HEK293 (cell line): Measurements from ENCODE around the gene VEPH1.

Source experiments
- CTCF ChIA-PET: fragments of 350-600 bp; formaldehyde crosslinking; extraction: SDS; loops from one replicate; lab custom pipeline; 2021; ENCODE audit warnings: antibody characterized with exemption; lab: Yijun Ruan, JAX
- POLR2A ChIA-PET: fragments of 300-600 bp; formaldehyde crosslinking; extraction: SDS; loops from one replicate; lab custom pipeline; 2020; ENCODE audit warnings: antibody characterized with exemption, inconsistent platforms; lab: Yijun Ruan, JAX
- H3K27ac ChIP-seq: fragments of 200-500 bp; sonication (Bioruptor generic); 2 replicates; pipeline ENCODE4 v1.5.1; 2014; ENCODE audit warnings: low read depth, low read length, control low read depth, inconsistent platforms; ENCODE audit errors: extremely low read depth
- H3K36me3 ChIP-seq, 2 experiments: fragments of 200-500 bp in 1 of 2; sonication (Bioruptor generic) in 1 of 2; 1 replicate in 1 of 2; 2 replicates in 1 of 2; pipeline ENCODE4 v1.5.1; 2014 to 2017; ENCODE audit warnings: inconsistent platforms in 2 of 2, low read length in 2 of 2; ENCODE audit not compliant: control insufficient read depth in 2 of 2, insufficient read depth in 1 of 2
- H3K4me1 ChIP-seq: fragments of 200-500 bp; sonication (Bioruptor generic); 2 replicates; pipeline ENCODE4 v1.5.1; 2014; ENCODE audit warnings: mild to moderate bottlenecking, low read length, inconsistent platforms; ENCODE audit not compliant: control insufficient read depth, insufficient read depth
- H3K4me3 ChIP-seq: 2 replicates; pipeline ENCODE4 v1.5.1; 2011; ENCODE audit warnings: low read depth, mild to moderate bottlenecking, control low read depth, low read length, moderate library complexity
- H3K9me3 ChIP-seq: fragments of 200-500 bp; sonication (Bioruptor generic); 2 replicates; pipeline ENCODE4 v1.5.1; 2014; ENCODE audit warnings: low read depth, low read length, inconsistent platforms; ENCODE audit not compliant: control insufficient read depth, insufficient read depth
- EGR2 ChIP-seq: fragments of 450-650 bp; formaldehyde crosslinking; IDR thresholded peaks from 2 replicates; pipeline ENCODE4 v1.5.1; 2016; ENCODE audit warnings: low read depth, missing biosample characterization, missing genetic modification characterization
- INSM2 ChIP-seq: fragments of 450-650 bp; formaldehyde crosslinking; IDR thresholded peaks from 2 replicates; pipeline ENCODE4 v1.5.1; 2016; ENCODE audit warnings: missing biosample characterization, missing genetic modification characterization
- MYNN ChIP-seq: fragments of 450-650 bp; formaldehyde crosslinking; IDR thresholded peaks from 2 replicates; pipeline ENCODE4 v1.5.1; 2016; ENCODE audit warnings: missing biosample characterization, missing genetic modification characterization, borderline replicate concordance
- OSR2 ChIP-seq: fragments of 450-650 bp; formaldehyde crosslinking; IDR thresholded peaks from 2 replicates; pipeline ENCODE4 v1.5.1; 2016; ENCODE audit warnings: missing biosample characterization, missing genetic modification characterization
- SETDB1 ChIP-seq: IDR thresholded peaks from one replicate; pipeline ENCODE4 v1.6.1; 2017; ENCODE audit warnings: mild to moderate bottlenecking, low read length, moderate library complexity, mixed read lengths; ENCODE audit not compliant: insufficient read length
- ZBTB48 ChIP-seq: fragments of 450-650 bp; formaldehyde crosslinking; IDR thresholded peaks from 2 replicates; pipeline ENCODE4 v1.5.1; 2016; ENCODE audit warnings: missing biosample characterization, missing genetic modification characterization
- ZNF112 ChIP-seq: fragments of 450-650 bp; formaldehyde crosslinking; IDR thresholded peaks from 2 replicates; pipeline ENCODE4 v1.5.0; 2017; ENCODE audit warnings: missing biosample characterization, missing genetic modification characterization
- ZNF140 ChIP-seq: fragments of 450-650 bp; formaldehyde crosslinking; IDR thresholded peaks from 2 replicates; pipeline ENCODE4 v1.5.1; 2016; ENCODE audit warnings: missing biosample characterization, missing genetic modification characterization
- ZNF157 ChIP-seq: fragments of 450-650 bp; formaldehyde crosslinking; IDR thresholded peaks from 2 replicates; pipeline ENCODE4 v1.5.1; 2016; ENCODE audit warnings: missing biosample characterization, missing genetic modification characterization
- ZNF175 ChIP-seq: fragments of 450-650 bp; formaldehyde crosslinking; IDR thresholded peaks from 2 replicates; pipeline ENCODE4 v1.5.1; 2016; ENCODE audit warnings: missing biosample characterization, missing genetic modification characterization
- ZNF214 ChIP-seq: fragments of 450-650 bp; formaldehyde crosslinking; IDR thresholded peaks from 2 replicates; pipeline ENCODE4 v1.5.1; 2017; ENCODE audit warnings: missing biosample characterization, mild to moderate bottlenecking, missing genetic modification characterization, borderline replicate concordance
- ZNF37A ChIP-seq: fragments of 450-650 bp; IDR thresholded peaks from 2 replicates; pipeline ENCODE4 v1.5.1; 2018; ENCODE audit warnings: missing biosample characterization, missing genetic modification characterization
- ZNF394 ChIP-seq: fragments of 450-650 bp; formaldehyde crosslinking; IDR thresholded peaks from 2 replicates; pipeline ENCODE4 v1.5.1; 2016; ENCODE audit warnings: missing biosample characterization, missing genetic modification characterization, mild to moderate bottlenecking, moderate library complexity, borderline replicate concordance
- ZNF580 ChIP-seq: fragments of 450-650 bp; formaldehyde crosslinking; IDR thresholded peaks from 2 replicates; pipeline ENCODE4 v1.5.1; 2016; ENCODE audit warnings: missing biosample characterization, missing genetic modification characterization
- ZNF596 ChIP-seq: fragments of 450-650 bp; IDR thresholded peaks from 2 replicates; pipeline ENCODE4 v1.5.0; 2018; ENCODE audit warnings: missing biosample characterization, mild to moderate bottlenecking, missing genetic modification characterization, moderate library complexity
- ZNF791 ChIP-seq: fragments of 450-650 bp; formaldehyde crosslinking; IDR thresholded peaks from 2 replicates; pipeline ENCODE4 v1.5.1; 2016; ENCODE audit warnings: missing biosample characterization, missing genetic modification characterization
- TF ChIP-seq, protein P1 (sequence below): sonication (generic); formaldehyde crosslinking; IDR thresholded peaks from 2 replicates; pipeline ENCODE4 v1.8.1; 2022; ENCODE audit warnings: mild to moderate bottlenecking, moderate library complexity, missing genetic modification reagents
- TF ChIP-seq, protein P2 (sequence below): fragments of 450-650 bp; formaldehyde crosslinking; IDR thresholded peaks from 2 replicates; pipeline ENCODE4 v1.5.1; 2016; ENCODE audit warnings: missing biosample characterization, missing genetic modification characterization
- TF ChIP-seq, protein P3 (sequence below): fragments of 450-650 bp; formaldehyde crosslinking; IDR thresholded peaks from 2 replicates; pipeline ENCODE4 v1.5.1; 2017; ENCODE audit warnings: missing biosample characterization, missing genetic modification characterization

Gene VEPH1

GRCh38 chr3:157301755-157302154 is 201.5 kb downstream of the VEPH1 start:
- ChIA-PET CTCF (no interaction called here), POLR2A (no interaction called here)
- no peaks in the 10 kb centered on the region for H3K36me3 ChIP-seq

DNA sequence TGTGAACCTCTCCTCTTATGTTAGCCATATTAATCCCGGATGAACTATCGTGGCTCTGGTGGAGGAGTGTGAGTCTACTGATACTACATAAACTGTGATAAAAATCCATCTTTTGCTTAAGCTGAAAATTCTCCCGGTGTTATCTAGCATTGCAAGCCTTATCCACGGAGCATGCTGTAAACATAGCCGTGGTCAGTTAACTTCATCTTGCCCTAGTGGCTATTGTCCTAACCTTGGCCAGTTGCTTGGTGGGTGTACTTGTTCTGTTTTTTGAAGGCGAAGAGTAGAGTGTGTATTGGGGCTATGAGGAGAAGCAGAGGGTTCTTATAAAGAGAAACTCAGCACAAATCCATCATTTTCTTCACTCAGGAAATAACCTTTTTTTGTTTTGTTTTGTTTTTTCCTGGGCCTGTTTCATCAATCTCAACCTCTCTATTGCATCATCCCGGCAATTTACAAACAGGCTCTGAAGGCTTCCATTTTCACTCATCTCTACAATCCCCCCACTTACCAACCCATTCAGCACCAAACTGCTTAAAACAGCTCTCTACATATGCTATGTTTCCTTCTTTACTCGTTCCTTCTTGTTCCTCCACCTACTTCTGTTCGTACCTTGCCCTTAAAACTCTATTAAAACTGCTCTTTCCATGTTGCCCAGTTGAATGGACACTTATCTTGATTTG is 202.1 kb downstream of the VEPH1 start:
- no peak overlapping the region for H3K4me3 ChIP-seq
- H3K9me3 ChIP-seq = no peaks in the 10 kb centered on the region
- H3K36me3 ChIP-seq = no peaks in the 10 kb centered on the region
- ChIA-PET CTCF (no interaction called here), POLR2A (no interaction called here)
- no peak overlapping the region for H3K27ac ChIP-seq
- no peak for TF ChIP-seq ZNF175 (tag by site-specific recombination)
- no peak for TF ChIP-seq ZNF580 (tag by site-specific recombination)
- TF ChIP-seq, protein P1, sequence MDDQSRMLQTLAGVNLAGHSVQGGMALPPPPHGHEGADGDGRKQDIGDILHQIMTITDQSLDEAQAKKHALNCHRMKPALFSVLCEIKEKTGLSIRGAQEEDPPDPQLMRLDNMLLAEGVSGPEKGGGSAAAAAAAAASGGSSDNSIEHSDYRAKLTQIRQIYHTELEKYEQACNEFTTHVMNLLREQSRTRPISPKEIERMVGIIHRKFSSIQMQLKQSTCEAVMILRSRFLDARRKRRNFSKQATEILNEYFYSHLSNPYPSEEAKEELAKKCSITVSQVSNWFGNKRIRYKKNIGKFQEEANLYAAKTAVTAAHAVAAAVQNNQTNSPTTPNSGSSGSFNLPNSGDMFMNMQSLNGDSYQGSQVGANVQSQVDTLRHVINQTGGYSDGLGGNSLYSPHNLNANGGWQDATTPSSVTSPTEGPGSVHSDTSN = no peak
- TF ChIP-seq ZNF394 (tag by site-specific recombination) = no peak
- TF ChIP-seq, protein P2, sequence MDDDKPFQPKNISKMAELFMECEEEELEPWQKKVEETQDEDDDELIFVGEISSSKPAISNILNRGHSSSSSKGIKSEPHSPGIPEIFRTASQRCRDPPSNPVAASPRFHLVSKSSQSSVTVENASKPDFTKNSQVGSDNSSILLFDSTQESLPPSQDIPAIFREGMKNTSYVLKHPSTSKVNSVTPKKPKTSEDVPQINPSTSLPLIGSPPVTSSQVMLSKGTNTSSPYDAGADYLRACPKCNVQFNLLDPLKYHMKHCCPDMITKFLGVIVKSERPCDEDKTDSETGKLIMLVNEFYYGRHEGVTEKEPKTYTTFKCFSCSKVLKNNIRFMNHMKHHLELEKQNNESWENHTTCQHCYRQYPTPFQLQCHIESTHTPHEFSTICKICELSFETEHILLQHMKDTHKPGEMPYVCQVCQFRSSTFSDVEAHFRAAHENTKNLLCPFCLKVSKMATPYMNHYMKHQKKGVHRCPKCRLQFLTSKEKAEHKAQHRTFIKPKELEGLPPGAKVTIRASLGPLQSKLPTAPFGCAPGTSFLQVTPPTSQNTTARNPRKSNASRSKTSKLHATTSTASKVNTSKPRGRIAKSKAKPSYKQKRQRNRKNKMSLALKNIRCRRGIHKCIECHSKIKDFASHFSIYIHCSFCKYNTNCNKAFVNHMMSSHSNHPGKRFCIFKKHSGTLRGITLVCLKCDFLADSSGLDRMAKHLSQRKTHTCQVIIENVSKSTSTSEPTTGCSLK (tag by site-specific recombination) = no peak
- TF ChIP-seq ZNF157 = no peak
- TF ChIP-seq ZNF112 = no peak
- no peak for TF ChIP-seq ZNF596 (tag by site-specific recombination)
- H3K4me1 ChIP-seq = no peaks in the 10 kb centered on the region

More at GRCh38 chr3:157301755-157302154, 201.5 kb downstream of the VEPH1 start:
- TF ChIP-seq EGR2 (tag by site-specific recombination) (no peak), MYNN (tag by site-specific recombination) (no peak), INSM2 (tag by site-specific recombination) (no peak), OSR2 (tag by site-specific recombination) (no peak), ZNF37A (tag by site-specific recombination) (no peak), ZNF791 (tag by site-specific recombination) (no peak), ZBTB48 (tag by site-specific recombination) (no peak), SETDB1 (no peak), ZNF140 (tag by site-specific recombination) (no peak), ZNF214 (tag by site-specific recombination) (no peak)
- TF ChIP-seq, protein P3, sequence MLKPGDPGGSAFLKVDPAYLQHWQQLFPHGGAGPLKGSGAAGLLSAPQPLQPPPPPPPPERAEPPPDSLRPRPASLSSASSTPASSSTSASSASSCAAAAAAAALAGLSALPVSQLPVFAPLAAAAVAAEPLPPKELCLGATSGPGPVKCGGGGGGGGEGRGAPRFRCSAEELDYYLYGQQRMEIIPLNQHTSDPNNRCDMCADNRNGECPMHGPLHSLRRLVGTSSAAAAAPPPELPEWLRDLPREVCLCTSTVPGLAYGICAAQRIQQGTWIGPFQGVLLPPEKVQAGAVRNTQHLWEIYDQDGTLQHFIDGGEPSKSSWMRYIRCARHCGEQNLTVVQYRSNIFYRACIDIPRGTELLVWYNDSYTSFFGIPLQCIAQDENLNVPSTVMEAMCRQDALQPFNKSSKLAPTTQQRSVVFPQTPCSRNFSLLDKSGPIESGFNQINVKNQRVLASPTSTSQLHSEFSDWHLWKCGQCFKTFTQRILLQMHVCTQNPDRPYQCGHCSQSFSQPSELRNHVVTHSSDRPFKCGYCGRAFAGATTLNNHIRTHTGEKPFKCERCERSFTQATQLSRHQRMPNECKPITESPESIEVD (tag by site-specific recombination) = no peak
- TF ChIP-seq, all 188 proteins: peak for 0
- no peaks in the 10 kb centered on the region for H3K9me3 ChIP-seq
- H3K27ac ChIP-seq = no peak overlapping the region
- no peak overlapping the region for H3K4me3 ChIP-seq
- H3K4me1 ChIP-seq = no peaks in the 10 kb centered on the region
